Keratinocyte (primary cell): ENCODE measurements around the gene SMAD3. TPM values are rescaled to one million over a fixed set of nuclear protein-coding genes. Genes with fewer than 3 reads are reported as not detected.

ENCODE experiments used
- DNase-seq: peaks from one replicate; pipeline ENCODE4 v3.0.0-alpha.2; 2011; ENCODE audit warnings: low read depth, missing footprints, low spot score
- FAIRE-seq: peaks from 2 replicates; lab custom pipeline; 2011; peaks lifted over from hg19 to GRCh38; lab: Jason Lieb, UNC
- H2AFZ ChIP-seq: 2 replicates; pipeline ENCODE4 v1.6.0; 2012; ENCODE audit warnings: low read length, control low read depth, inconsistent platforms; ENCODE audit not compliant: control insufficient read depth
- H3K27ac ChIP-seq: 2 replicates; pipeline ENCODE4 v1.5.1; 2011; ENCODE audit warnings: low read length; ENCODE audit not compliant: control insufficient read depth, insufficient read depth
- H3K27me3 ChIP-seq: 3 replicates; pipeline ENCODE4 v1.6.0; 2011; ENCODE audit warnings: low read length; ENCODE audit not compliant: control insufficient read depth, insufficient read depth; ENCODE audit errors: extremely low read depth
- H3K36me3 ChIP-seq, 2 experiments: 2 replicates in 1 of 2; 3 replicates in 1 of 2; pipeline ENCODE4 v1.5.1; 2011; ENCODE audit warnings: low read length in 2 of 2, mild to moderate bottlenecking in 1 of 2; ENCODE audit not compliant: control insufficient read depth in 2 of 2, insufficient read depth in 2 of 2; ENCODE audit errors: extremely low read depth in 1 of 2
- H3K4me1 ChIP-seq: 3 replicates; pipeline ENCODE4 v1.5.1; 2011; ENCODE audit warnings: low read length; ENCODE audit not compliant: control insufficient read depth, insufficient read depth; ENCODE audit errors: extremely low read depth
- H3K4me2 ChIP-seq: 3 replicates; pipeline ENCODE4 v1.6.0; 2011; ENCODE audit warnings: low read depth, low read length; ENCODE audit not compliant: control insufficient read depth, insufficient read depth; ENCODE audit errors: extremely low read depth
- H3K4me3 ChIP-seq, 3 experiments: fragments of 200-600 bp in 1 of 3; sonication (generic) in 1 of 3; 2 replicates in 2 of 3; 3 replicates in 1 of 3; pipeline ENCODE4 v1.5.1; 2011 to 2016; ENCODE audit warnings: low read length in 3 of 3, mild to moderate bottlenecking in 3 of 3, control low read depth in 2 of 3, inconsistent platforms in 1 of 3, low read depth in 1 of 3, mixed read lengths in 1 of 3, mixed run types in 1 of 3, moderate library complexity in 1 of 3; ENCODE audit not compliant: control insufficient read depth in 2 of 3, insufficient read depth in 2 of 3; ENCODE audit errors: extremely low read depth in 1 of 3
- H3K79me2 ChIP-seq: 2 replicates; pipeline ENCODE4 v1.6.0; 2012; ENCODE audit warnings: low read length; ENCODE audit not compliant: control insufficient read depth, insufficient read depth
- H3K9ac ChIP-seq: 3 replicates; pipeline ENCODE4 v1.6.0; 2011; ENCODE audit warnings: low read length; ENCODE audit not compliant: control insufficient read depth, insufficient read depth; ENCODE audit errors: extremely low read depth
- H3K9me1 ChIP-seq: 3 replicates; pipeline ENCODE4 v1.6.0; 2011; ENCODE audit warnings: low read length; ENCODE audit not compliant: control insufficient read depth, insufficient read depth; ENCODE audit errors: extremely low read depth
- H3K9me3 ChIP-seq: 2 replicates; pipeline ENCODE4 v1.5.1; 2012; ENCODE audit warnings: low read depth, low read length; ENCODE audit not compliant: control insufficient read depth
- H4K20me1 ChIP-seq: 3 replicates; pipeline ENCODE4 v1.6.0; 2011; ENCODE audit warnings: low read length; ENCODE audit not compliant: control insufficient read depth, insufficient read depth; ENCODE audit errors: extremely low read depth
- CTCF ChIP-seq, 3 experiments: IDR thresholded peaks in 1 of 3; conservative IDR thresholded peaks in 1 of 3; optimal IDR thresholded peaks in 1 of 3; 2 replicates in 2 of 3; 3 replicates in 1 of 3; pipeline versions ENCODE3 to v1.5.1; 2011; ENCODE audit warnings: low read length in 3 of 3, mild to moderate bottlenecking in 3 of 3, moderate library complexity in 2 of 3, control low read depth in 1 of 3, inconsistent platforms in 1 of 3; ENCODE audit not compliant: insufficient read depth in 2 of 3; ENCODE audit errors: extremely low read depth in 1 of 3
- EZH2 ChIP-seq: IDR thresholded peaks from one replicate; pipeline ENCODE4 v1.6.1; 2012; ENCODE audit warnings: inconsistent platforms, mild to moderate bottlenecking, low read length, moderate library complexity
- dilution Hi-C: fragments of 300-500 bp; cut with MboI; formaldehyde crosslinking; loops from one replicate; pipeline ENCODE4 v1.7.0; 2020; ENCODE audit warnings: low sequenced_read_pairs; ENCODE audit not compliant: extremely low pct_ligation_motif_present
- polyA plus RNA-seq, 5 experiments: library from polyadenylated mRNA; depleted of rRNA in 3 of 5; stranded (reverse) in 3 of 5; stranded (forward) in 1 of 5; unstranded in 1 of 5; fragments of >200 nt; gene quantifications; 1 replicate in 1 of 5; 2 replicates in 3 of 5; 3 replicates in 1 of 5; pipeline versions ENCODE4 v1.2.1 to v1.2.3, GENCODE V29; 2011 to 2012; ENCODE audit warnings: missing spikeins in 2 of 5, low read depth in 1 of 5, low replicate concordance in 1 of 5

SMAD3 gene
- polyA plus RNA-seq, 1 donor (not counting 4 experiments of a cell fraction or from before 2014, with no cell fraction given) = 33.7 TPM

- peaks cover 62% of the 10 kb centered on the region for H3K79me2 ChIP-seq
- TF ChIP-seq CTCF (optimal IDR thresholded peaks at IDR 0.05 in 1 of 3, IDR thresholded peaks at IDR 0.05 in 1 of 3, conservative IDR thresholded peaks at IDR 0.05 in 1 of 3; ENCODE audit: extremely low read depth in 1 of 3, insufficient read depth in 2 of 3, low read length in 3 of 3) (no peak), EZH2 (no peak)
- H3K9me3 ChIP-seq = no peaks in the 10 kb centered on the region
- peaks cover 84% of the 10 kb centered on the region for H3K4me1 ChIP-seq
- dilution Hi-C loops = no loop called here
- peak overlapping the region; percentile 84 for H3K4me2 ChIP-seq
- H4K20me1 ChIP-seq = peaks cover 3% of the 10 kb centered on the region
- H2AFZ ChIP-seq = no peak overlapping the region
- H3K36me3 ChIP-seq = peaks cover 2 to 21% of the 10 kb centered on the region in 2 experiments
- FAIRE-seq = peak; percentile 71
- peak overlapping the region; percentile 77 for H3K9ac ChIP-seq
- H3K4me3 ChIP-seq = peak overlapping the region in 2 of 3 experiments; percentile 54 to 57
- peaks cover 6% of the 10 kb centered on the region for H3K9me1 ChIP-seq
- H3K27me3 ChIP-seq = no peaks in the 10 kb centered on the region
- DNase-seq = peak; percentile 84
- H3K27ac ChIP-seq = peak overlapping the region; percentile 99
These were observed 62.6 kb downstream of the SMAD3 start for GRCh38 chr15:67127965-67128364.

GRCh38 chr15:67130166-67130565 is 64.8 kb downstream of the SMAD3 start:
- Histone ChIP-seq H4K20me1 (peaks cover 3% of the 10 kb centered on the region), H3K4me2 (no peak overlapping the region), H3K4me1 (peaks cover 87% of the 10 kb centered on the region), H3K9ac (peak overlapping the region; percentile 63), H3K79me2 (peaks cover 84% of the 10 kb centered on the region), H3K4me3 (no peak overlapping the region), H3K27ac (peak overlapping the region; percentile 76), H3K9me3 (no peaks in the 10 kb centered on the region), H3K9me1 (peaks cover 8% of the 10 kb centered on the region), H2AFZ (no peak overlapping the region), H3K36me3 (peaks cover 2 to 23% of the 10 kb centered on the region in 2 experiments), H3K27me3 (no peaks in the 10 kb centered on the region)
- TF ChIP-seq EZH2 (no peak), CTCF (optimal IDR thresholded peaks at IDR 0.05 in 1 of 3, IDR thresholded peaks at IDR 0.05 in 1 of 3, conservative IDR thresholded peaks at IDR 0.05 in 1 of 3; ENCODE audit: extremely low read depth in 1 of 3, insufficient read depth in 2 of 3, low read length in 3 of 3) (no peak)
- DNase-seq (no peak), FAIRE-seq (no peak)
- dilution Hi-C loops = no loop called here
